GM12872 (cell line): ENCODE data around the gene CENPU.
A peak's percentile ranks its signal among the peaks of the same experiment; 100 is the strongest.

Experiments
- CTCF ChIP-seq: IDR thresholded peaks from 3 replicates; pipeline ENCODE4 v1.5.1; 2011; ENCODE audit warnings: low read depth, mild to moderate bottlenecking, low read length, moderate library complexity; ENCODE audit not compliant: insufficient read depth

Gene CENPU

GRCh38 chr4:184649026-184649970 is 84.6 kb downstream of the CENPU start, which contains the start of the genes CASP3 and PRIMPOL:
CASP3 (minus strand) TSS chr4:184649447; CDS start chr4:184638453, 10,994 bp downstream.
PRIMPOL (plus strand) TSS chr4:184649738; CDS start chr4:184657141, 7,403 bp downstream.
- TF ChIP-seq CTCF, result peak; percentile 35; the same call in 1 of the 3 replicates

DNA sequence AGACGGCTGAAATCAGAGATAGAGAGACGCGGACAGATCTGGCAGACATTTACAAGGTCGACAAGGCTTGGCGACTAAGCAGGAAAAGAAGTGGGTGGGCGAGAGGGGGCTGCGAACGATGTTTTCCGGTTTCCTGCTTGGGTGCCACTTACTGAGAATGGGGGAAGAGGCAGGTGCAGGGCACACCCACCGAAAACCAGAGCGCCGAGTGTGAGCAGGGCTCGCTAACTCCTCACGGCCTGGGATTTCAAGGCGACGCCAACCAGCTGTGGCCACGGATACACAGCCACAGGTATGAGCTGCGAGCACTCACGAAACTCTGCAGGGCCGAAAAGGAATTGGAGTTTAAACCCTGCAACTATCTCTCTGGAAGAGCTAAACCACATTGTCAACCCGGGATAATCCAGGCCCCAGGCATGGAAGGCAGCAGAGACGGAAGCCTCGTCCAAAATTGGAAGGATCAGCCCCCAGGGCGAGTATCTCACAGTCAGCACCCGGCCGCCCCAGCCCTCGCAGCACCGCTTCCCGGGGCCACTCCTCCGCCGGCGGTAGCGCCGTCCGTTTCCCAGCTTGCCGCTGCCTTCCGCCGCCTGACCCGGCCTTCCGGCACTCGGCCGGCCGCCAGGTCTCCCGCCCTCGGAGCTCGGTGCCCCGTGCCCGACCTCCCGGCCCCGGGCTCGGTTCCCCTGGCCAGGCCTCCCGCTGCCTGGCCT is 85.4 kb downstream of the CENPU start:
- no peak for TF ChIP-seq CTCF

- no peak for TF ChIP-seq CTCF
Observed at GRCh38 chr4:184648054-184648312, 85.9 kb downstream of the CENPU start.

- no peak for TF ChIP-seq CTCF
Observed at GRCh38 chr4:184647266-184648053, 86.4 kb downstream of the CENPU start.

- TF ChIP-seq CTCF, result no peak
Observed at GRCh38 chr4:184645904-184646610, 87.8 kb downstream of the CENPU start.

DNA sequence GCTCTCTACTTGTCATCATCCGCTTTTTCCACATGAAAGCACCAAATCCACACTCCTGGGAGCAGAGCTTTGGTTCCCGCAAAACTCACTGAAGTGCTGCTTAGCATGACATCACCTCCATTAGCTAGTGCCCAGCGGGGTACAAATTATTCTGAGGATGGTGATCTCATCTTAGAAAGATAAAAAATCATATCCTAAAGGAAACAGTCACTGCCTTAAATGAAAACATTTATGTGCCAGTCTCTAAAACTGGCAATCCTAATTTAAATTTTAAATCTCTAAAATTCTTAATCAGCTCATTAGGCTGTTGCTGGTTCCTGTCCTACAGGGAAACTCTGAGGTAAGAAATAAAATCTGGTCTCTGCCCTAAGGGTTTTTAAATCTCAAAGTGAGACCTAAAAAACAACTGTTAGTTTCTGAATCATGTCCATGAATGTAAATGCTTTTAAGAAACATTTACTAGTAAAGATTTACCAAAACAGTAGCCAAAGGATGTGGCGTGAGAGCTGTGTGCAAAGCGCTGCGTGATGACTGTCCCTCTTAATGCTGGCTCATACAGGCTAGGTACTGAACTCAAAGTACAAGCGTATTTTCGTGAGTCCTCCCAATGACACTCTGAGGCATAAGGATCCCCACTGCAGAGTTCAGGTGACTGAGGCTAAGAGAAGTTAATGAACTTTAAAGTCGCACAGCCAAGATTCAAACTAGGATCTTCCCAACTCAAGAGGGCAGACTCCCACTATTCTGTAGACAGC is 89.2 kb downstream of the CENPU start:
- TF ChIP-seq CTCF, result no peak
